ENCODE results near the gene ETFA.
A peak's percentile ranks its signal among the peaks of the same experiment; 100 is the strongest.

The ETFA gene

GRCh38 chr15:76353023-76353577, 41.8 kb upstream of the ETFA start:
- TF ChIP-seq, protein P1, sequence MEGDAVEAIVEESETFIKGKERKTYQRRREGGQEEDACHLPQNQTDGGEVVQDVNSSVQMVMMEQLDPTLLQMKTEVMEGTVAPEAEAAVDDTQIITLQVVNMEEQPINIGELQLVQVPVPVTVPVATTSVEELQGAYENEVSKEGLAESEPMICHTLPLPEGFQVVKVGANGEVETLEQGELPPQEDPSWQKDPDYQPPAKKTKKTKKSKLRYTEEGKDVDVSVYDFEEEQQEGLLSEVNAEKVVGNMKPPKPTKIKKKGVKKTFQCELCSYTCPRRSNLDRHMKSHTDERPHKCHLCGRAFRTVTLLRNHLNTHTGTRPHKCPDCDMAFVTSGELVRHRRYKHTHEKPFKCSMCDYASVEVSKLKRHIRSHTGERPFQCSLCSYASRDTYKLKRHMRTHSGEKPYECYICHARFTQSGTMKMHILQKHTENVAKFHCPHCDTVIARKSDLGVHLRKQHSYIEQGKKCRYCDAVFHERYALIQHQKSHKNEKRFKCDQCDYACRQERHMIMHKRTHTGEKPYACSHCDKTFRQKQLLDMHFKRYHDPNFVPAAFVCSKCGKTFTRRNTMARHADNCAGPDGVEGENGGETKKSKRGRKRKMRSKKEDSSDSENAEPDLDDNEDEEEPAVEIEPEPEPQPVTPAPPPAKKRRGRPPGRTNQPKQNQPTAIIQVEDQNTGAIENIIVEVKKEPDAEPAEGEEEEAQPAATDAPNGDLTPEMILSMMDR (IDR thresholded peaks at IDR 0.05; ENCODE audit: low read depth, low read length) = no peak
- H3K36me3 ChIP-seq = no peaks in the 10 kb centered on the region
- H3K9me3 ChIP-seq = no peaks in the 10 kb centered on the region
- no peaks in the 10 kb centered on the region for H3K4me1 ChIP-seq
- DNase-seq = no peak
- H3K4me3 ChIP-seq (ENCODE audit: low read depth, low read length) = no peak overlapping the region
- peaks cover 9% of the 10 kb centered on the region for H3K27me3 ChIP-seq

GRCh38 chr15:76349301-76350070, 38.2 kb upstream of the ETFA start:
- TF ChIP-seq, protein P1 (IDR thresholded peaks at IDR 0.05; ENCODE audit: low read depth, low read length) = no peak
- no peak for DNase-seq
- H3K4me3 ChIP-seq (ENCODE audit: low read depth, low read length) = no peak overlapping the region

DNA sequence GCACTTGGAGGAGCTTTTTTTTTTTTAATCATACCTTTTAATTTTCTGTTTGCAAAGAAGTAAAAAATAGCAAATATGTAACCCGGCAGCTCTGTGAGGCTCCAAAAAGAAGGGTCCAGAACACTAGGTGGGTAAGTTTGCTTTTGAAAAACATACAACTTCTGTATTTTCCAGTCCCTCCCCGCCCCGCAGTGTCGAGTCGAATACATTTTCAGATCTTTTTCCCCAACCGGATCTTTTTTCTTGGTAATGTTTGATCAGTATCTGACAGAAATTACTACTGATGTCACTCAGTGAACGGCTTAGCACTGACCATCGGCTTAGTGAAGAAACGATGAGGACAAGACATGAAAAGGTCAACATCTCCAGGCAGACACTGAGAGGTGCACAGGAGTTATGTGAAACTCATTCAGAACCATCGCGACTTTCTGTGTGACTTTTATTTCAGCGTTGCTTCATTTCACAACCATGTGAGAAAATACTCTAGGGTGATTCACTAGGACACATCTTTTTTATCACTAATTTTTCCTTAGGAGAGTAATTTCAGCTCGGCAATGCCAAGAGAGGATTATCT, 36.3 kb upstream of the ETFA start:
- TF ChIP-seq, protein P1 (IDR thresholded peaks at IDR 0.05; ENCODE audit: low read depth, low read length) = no peak
- Histone ChIP-seq H3K27me3 (peaks cover 65% of the 10 kb centered on the region), H3K9me3 (peaks cover under 1% of the 10 kb centered on the region; the same call in 1 of the 2 replicates), H3K4me3 (ENCODE audit: low read depth, low read length) (no peak overlapping the region), H3K36me3 (no peaks in the 10 kb centered on the region), H3K4me1 (no peaks in the 10 kb centered on the region)
- no peak for DNase-seq

More at GRCh38 chr15:76349301-76350070, 38.2 kb upstream of the ETFA start:
- peaks cover 46% of the 10 kb centered on the region for H3K27me3 ChIP-seq
- no peaks in the 10 kb centered on the region for H3K9me3 ChIP-seq
- H3K4me1 ChIP-seq = no peaks in the 10 kb centered on the region
- H3K36me3 ChIP-seq = no peaks in the 10 kb centered on the region

- DNase-seq = no peak
- H3K36me3 ChIP-seq = no peaks in the 10 kb centered on the region
Observed at GRCh38 chr15:76346669-76347481, 35.6 kb upstream of the ETFA start.

GRCh38 chr15:76345880-76346668, 34.8 kb upstream of the ETFA start:
- Histone ChIP-seq H3K27me3 (peaks cover 80% of the 10 kb centered on the region), H3K9me3 (peaks cover 5% of the 10 kb centered on the region; the same call in 1 of the 2 replicates), H3K4me3 (ENCODE audit: low read depth, low read length) (peak overlapping the region; percentile 27), H3K4me1 (no peaks in the 10 kb centered on the region), H3K36me3 (no peaks in the 10 kb centered on the region)
- DNase-seq = no peak
- TF ChIP-seq, protein P1 (IDR thresholded peaks at IDR 0.05; ENCODE audit: low read depth, low read length) = no peak

More at GRCh38 chr15:76346669-76347481, 35.6 kb upstream of the ETFA start:
- TF ChIP-seq, protein P1 (IDR thresholded peaks at IDR 0.05; ENCODE audit: low read depth, low read length) = no peak
- H3K4me3 ChIP-seq (ENCODE audit: low read depth, low read length) = peak overlapping the region; percentile 27
- H3K27me3 ChIP-seq = peaks cover 72% of the 10 kb centered on the region
- H3K9me3 ChIP-seq = peaks cover 5% of the 10 kb centered on the region; the same call in 1 of the 2 replicates
- H3K4me1 ChIP-seq = no peaks in the 10 kb centered on the region

All from BE2C (cell line).